Endothelial cell of hepatic sinusoid (primary cell): ENCODE measurements around the gene HOOK2.
"Not testable (repeated sequence)": the region's sequence is repeated elsewhere in the genome, so short reads cannot be mapped to it uniquely, and the experiment has no call there.

ENCODE experiments used
- in situ Hi-C: cut with HindIII; loops from 2 replicates; pipeline ENCODE4 v1.10.0; 2017; ENCODE audit warnings: low sequenced_read_pairs

Gene HOOK2

GRCh38 chr19:12723641-12724426 is 51.5 kb downstream of the HOOK2 start, which contains the start of gene TNPO2:
Gene TNPO2 (minus strand): TSS chr19:12723932. CDS start chr19:12720977, 2,955 bp downstream.
- in situ Hi-C loops = no loop called here

- in situ Hi-C loops = no loop called here
Measured at GRCh38 chr19:12723381-12723640, 52.0 kb downstream of the HOOK2 start.

- in situ Hi-C loops = no loop called here
Measured at GRCh38 chr19:12722566-12723380, 52.6 kb downstream of the HOOK2 start.

- in situ Hi-C loops = no loop called here
Measured at GRCh38 chr19:12721656-12722565, 53.4 kb downstream of the HOOK2 start.

- in situ Hi-C loops = no loop called here
Measured at GRCh38 chr19:12720851-12721655, 54.3 kb downstream of the HOOK2 start.

- in situ Hi-C loops = no loop called here
Measured at GRCh38 chr19:12720296-12720695, 55.1 kb downstream of the HOOK2 start.

- in situ Hi-C loops = no loop called here
Measured at GRCh38 chr19:12715929-12716328, 59.4 kb downstream of the HOOK2 start.

- in situ Hi-C loops = no loop called here
Measured at GRCh38 chr19:12715102-12715501, 60.2 kb downstream of the HOOK2 start.

- in situ Hi-C loops = not testable (repeated sequence)
Measured at GRCh38 chr19:12713304-12713703, 62.0 kb downstream of the HOOK2 start.
